Heart right ventricle (tissue), 16 donors: ENCODE measurements around the gene MIB2. TPM values are rescaled to one million over a fixed set of nuclear protein-coding genes. Genes with fewer than 3 reads are reported as not detected.

ENCODE experiments used
- ATAC-seq, 8 donors: fragments of 200-7000 bp; cut with Tn5 transposase; one replicate each; pipeline ENCODE4 v1.9.1; 2020; ENCODE audit warnings: mild to moderate bottlenecking in 8 of 8, moderate library complexity in 8 of 8, moderate number of reproducible peaks in 1 of 8
- DNase-seq, 2 donors: peaks; one replicate each; pipeline ENCODE4 v3.0.0-alpha.2; 2020
- H3K27ac ChIP-seq, 10 donors: fragments of 200-600 bp; sonication (generic) in 2 of 10; one replicate each; pipeline versions ENCODE4 v1.5.0 to v1.8.0; 2020 to 2022; ENCODE audit warnings: mild to moderate bottlenecking in 3 of 10
- H3K27me3 ChIP-seq, 7 donors: fragments of 200-600 bp; one replicate each; pipeline ENCODE4 v1.8.0; 2021 to 2022; ENCODE audit warnings: mild to moderate bottlenecking in 2 of 7
- H3K36me3 ChIP-seq, 9 donors: fragments of 200-600 bp; sonication (generic) in 1 of 9; one replicate each; pipeline versions ENCODE4 v1.5.0 to v1.8.0; 2020 to 2022; ENCODE audit warnings: mild to moderate bottlenecking in 2 of 9
- H3K4me1 ChIP-seq, 9 donors: fragments of 200-600 bp; sonication (generic) in 1 of 9; one replicate each; pipeline versions ENCODE4 v1.5.0 to v1.8.0; 2020 to 2022; ENCODE audit warnings: mild to moderate bottlenecking in 4 of 9
- H3K4me3 ChIP-seq, 10 donors: fragments of 200-600 bp; sonication (generic) in 2 of 10; one replicate each; pipeline versions ENCODE4 v1.5.0 to v1.8.0; 2020 to 2022; ENCODE audit warnings: mild to moderate bottlenecking in 7 of 10, moderate library complexity in 2 of 10
- H3K9me3 ChIP-seq, 11 donors: fragments of 200-600 bp in 10 of 11; sonication (generic) in 2 of 11; one replicate each; pipeline versions ENCODE4 v1.5.0 to v1.8.0; 2013 to 2022; ENCODE audit warnings: mild to moderate bottlenecking in 2 of 11, control low read depth in 1 of 11, moderate library complexity in 1 of 11
- WGBS, 2 donors: extraction: QIAGEN DNeasy Blood & Tissue Kit; methylation state at CpG; one replicate each; pipeline ENCODE4 v1.1.7; 2013; ENCODE audit warnings: inconsistent platforms in 1 of 2; 5-methylcytosine and 5-hydroxymethylcytosine counted together
- intact Hi-C, 10 donors: fragments of 100-400 bp; cut with DNase I; formaldehyde crosslinking; loops; one replicate each; pipeline versions ENCODE4 v1.11.1 to v1.14.2; 2022
- long read RNA-seq, 3 donors: library from polyadenylated mRNA; unstranded; transcript quantifications; one replicate each; pipeline ENCODE4 v2.0.0, GENCODE V29; 2020 to 2021
- polyA plus RNA-seq, 2 donors: library from polyadenylated mRNA; stranded (reverse); fragments of 200-250 nt; gene quantifications; one replicate each; pipeline ENCODE4 v1.2.3, GENCODE V29; 2013
- total RNA-seq, 10 donors: library from RNA; stranded (reverse); fragmentation: NEBNext Ultra II Directional in 3 of 10; extraction: Animal tissue kit (Norgen Biotek cat#: 25700) in 3 of 10; gene quantifications; one replicate each; pipeline versions ENCODE4 v1.2.1 to v1.2.4, GENCODE V29; 2021 to 2023
- TF ChIP-seq, protein P1 (sequence below), 9 donors: fragments of 200-600 bp; sonication (generic) in 2 of 9; IDR thresholded peaks; one replicate each; pipeline versions ENCODE4 v1.5.0 to v1.8.0; 2021 to 2022; ENCODE audit warnings: antibody characterized with exemption in 9 of 9, mild to moderate bottlenecking in 5 of 9, moderate library complexity in 1 of 9
- donor health status: Arrhythmogenic right ventricular cardiomyopathy.
- donor health status: ischemic (EF 13 %, LVEDD 7.1; RV severe dilation, severe dysfunction).
- donor health status: healthy with polysubstance abuse.
- donor health status: DM: no; HTN: yes; CAD: no.
- donor health status: DM: no; HTN: no; CAD: no.
- donor health status: ischemic (EF 25% LVEDD 6.9; RV normal size, moderate dysfunction).
- donor health status: ischemic (EF 25% LVEDD 5.7; RV mildly dilated, moderate dysfunction).
- donor health status: healthy.
- donor health status: DM: yes; HTN: yes; CAD: no.
- donor health status: Ischemic cardiomyopathy.
- donor health status: ischemic (EF 35%, LVEDD 5.7; RV mildly dilated, moderate dysfunction).
- donor health status: nonischemic (EF 11% LVEDD 7.7; RV severe dilation, severe dysfunction).
- donor health status: DM: yes; HTN: yes; CAD: no.
- donor health status: PGD.
- donor health status: ischemic (EF 29% LVEDD 5.4; RV normal size, mild dysfunction).
- donor health status: nonischemic (EF 23%, LVEDD 6.1; RV moderate dilation, normal function).

Gene MIB2
- 100 to 1,000 TPM in 1 of 10 donors, 10 to 100 TPM in 9; 53.6 to 110 (median 74.7) TPM for total RNA-seq
- 100 to 1,000 TPM in 1 of 2 donors, 10 to 100 TPM in 1; 56.0 to 248 TPM for polyA plus RNA-seq
- long read RNA-seq, donor 1, transcript MIB2-219 (20 exons, 3,305 nt) = minor isoform, 9 of 372 reads
- long read RNA-seq, donor 1, transcript MIB2-201 (20 exons, 3,290 nt) = major isoform, 27 of 372 reads
- long read RNA-seq, donor 1, partial matches to known transcripts = 111 of 372 reads
- long read RNA-seq, donor 1, other reads (novel, unspliced or antisense) = 222 of 372 reads
- long read RNA-seq, donor 2, transcript MIB2-201 (20 exons, 3,290 nt) = major isoform, 18 of 441 reads
- long read RNA-seq, donor 2, partial matches to known transcripts = 156 of 441 reads
- long read RNA-seq, donor 2, other reads (novel, unspliced or antisense) = 252 of 441 reads
- long read RNA-seq, donor 3, partial matches to known transcripts = 11 of 13 reads
- long read RNA-seq, donor 3, other reads (novel, unspliced or antisense) = 1 of 13 reads

DNA sequence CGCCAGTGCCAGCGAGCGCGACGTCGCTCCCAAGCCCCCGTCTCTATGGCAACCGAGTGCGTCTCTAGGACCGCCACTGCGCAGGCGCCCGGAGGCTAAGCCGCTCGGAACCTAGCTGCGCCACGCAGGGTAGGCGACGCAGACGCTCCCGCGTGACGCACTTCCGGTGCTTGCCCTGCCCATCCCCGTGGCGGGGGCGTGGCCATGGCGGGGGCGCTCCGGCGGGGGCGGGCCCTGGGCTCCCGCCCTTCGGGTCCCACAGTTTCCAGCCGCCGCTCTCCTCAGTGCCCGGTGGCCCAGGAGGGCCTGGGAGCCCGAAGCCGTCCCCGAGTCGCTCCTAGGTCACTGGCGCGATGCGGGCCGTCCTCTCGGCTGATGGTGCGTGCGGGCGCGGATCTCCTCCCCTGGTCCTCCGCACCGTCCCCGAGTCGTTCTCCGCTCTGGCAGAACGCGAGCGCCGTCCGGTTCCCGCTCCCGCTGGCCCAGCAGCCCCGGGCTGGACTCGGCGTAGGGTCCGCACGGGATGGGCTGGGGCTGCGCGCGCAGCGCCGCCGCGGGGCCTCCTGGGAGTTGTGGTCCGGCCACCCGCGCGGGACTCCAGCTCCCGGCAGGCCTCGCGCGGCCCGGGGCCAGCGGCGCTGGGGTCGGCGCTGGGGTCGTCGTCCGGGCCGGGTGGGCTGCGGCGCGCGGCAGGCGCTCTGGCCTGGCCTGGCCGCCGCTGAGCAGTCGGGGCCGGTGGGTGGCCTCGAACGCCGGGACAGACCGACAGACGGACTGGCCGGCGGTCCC, at the start of gene MIB2:
Gene MIB2 (plus strand): TSS at position 245 of the 789 bp plus-strand sequence. CDS start 7,953 bp downstream, outside the sequence.
- intact Hi-C loops = loop anchor here in 1 of 10 donors (2.0 kb wide), 1 partner anchor 41 kb away; the partner anchor contains the start of gene SSU72
- Histone ChIP-seq H3K36me3 (peaks cover 0 to 24% (median 0%) of the 10 kb centered on the region in 9 donors), H3K9me3 (no peaks in the 10 kb centered on the region), H3K4me3 (peak within 1 kb of the TSS; percentile 89 to 100 (median 97)), H3K27ac (peak within 1 kb of the TSS; percentile 98 to 100 (median 100)), H3K27me3 (no peaks in the 10 kb centered on the region), H3K4me1 (peaks cover 7 to 54% (median 41%) of the 10 kb centered on the region in 9 donors)
- 0% methylated on average over 98 to 107 of the region's 107 CpGs for WGBS, 2 donors
- TF ChIP-seq, protein P1, sequence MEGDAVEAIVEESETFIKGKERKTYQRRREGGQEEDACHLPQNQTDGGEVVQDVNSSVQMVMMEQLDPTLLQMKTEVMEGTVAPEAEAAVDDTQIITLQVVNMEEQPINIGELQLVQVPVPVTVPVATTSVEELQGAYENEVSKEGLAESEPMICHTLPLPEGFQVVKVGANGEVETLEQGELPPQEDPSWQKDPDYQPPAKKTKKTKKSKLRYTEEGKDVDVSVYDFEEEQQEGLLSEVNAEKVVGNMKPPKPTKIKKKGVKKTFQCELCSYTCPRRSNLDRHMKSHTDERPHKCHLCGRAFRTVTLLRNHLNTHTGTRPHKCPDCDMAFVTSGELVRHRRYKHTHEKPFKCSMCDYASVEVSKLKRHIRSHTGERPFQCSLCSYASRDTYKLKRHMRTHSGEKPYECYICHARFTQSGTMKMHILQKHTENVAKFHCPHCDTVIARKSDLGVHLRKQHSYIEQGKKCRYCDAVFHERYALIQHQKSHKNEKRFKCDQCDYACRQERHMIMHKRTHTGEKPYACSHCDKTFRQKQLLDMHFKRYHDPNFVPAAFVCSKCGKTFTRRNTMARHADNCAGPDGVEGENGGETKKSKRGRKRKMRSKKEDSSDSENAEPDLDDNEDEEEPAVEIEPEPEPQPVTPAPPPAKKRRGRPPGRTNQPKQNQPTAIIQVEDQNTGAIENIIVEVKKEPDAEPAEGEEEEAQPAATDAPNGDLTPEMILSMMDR (IDR thresholded peaks at IDR 0.05) = no peak
- ATAC-seq = peak; percentile 94 to 97 (median 96)
- DNase-seq = peak; percentile 93 to 97

DNA sequence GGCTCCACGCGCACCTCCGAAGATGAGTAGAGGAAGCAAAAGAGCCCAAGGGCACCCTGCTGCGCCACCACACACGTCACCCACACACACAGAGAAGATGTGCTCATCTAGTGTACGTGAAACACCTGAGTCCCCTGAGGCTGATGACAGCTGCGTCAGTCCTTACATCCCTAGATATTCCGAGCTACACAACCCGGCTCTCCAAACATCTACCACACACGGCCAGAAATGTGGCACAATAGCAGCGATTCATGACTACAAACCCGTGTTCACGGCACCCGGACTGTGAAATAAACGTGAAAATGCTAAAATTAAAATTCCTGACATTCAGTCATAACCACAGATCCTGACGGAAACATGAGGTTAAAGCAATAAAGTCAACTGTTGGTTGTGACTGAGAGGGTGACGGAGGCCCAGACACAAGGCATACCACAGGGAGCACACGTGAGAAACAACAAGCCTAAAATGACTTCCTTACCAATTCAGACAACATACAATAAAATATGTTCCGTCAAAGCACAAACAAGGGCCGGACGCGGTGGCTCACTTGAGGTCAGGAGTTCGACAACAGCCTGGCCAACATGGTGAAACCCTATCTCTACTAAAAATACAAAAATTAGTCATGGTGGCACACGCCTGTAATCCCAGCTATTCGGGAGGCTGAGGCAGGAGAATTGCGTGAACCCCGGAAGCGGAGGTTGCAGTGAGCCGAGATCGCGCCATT, 48.0 kb upstream of the MIB2 start:
- TF ChIP-seq, protein P1 (IDR thresholded peaks at IDR 0.05) = no peak
- H3K36me3 ChIP-seq = peaks cover 0 to 78% (median 25%) of the 10 kb centered on the region in 9 donors
- ATAC-seq (no peak), DNase-seq (no peak)
- WGBS, 2 donors = 88% methylated on average over 31 of the region's 31 CpGs
- no peak overlapping the region for H3K4me3 ChIP-seq
- H3K4me1 ChIP-seq = peaks cover 2 to 77% (median 52%) of the 10 kb centered on the region in 9 donors
- H3K27me3 ChIP-seq = no peaks in the 10 kb centered on the region
- intact Hi-C loops = no loop called here
- H3K27ac ChIP-seq = peak overlapping the region in 1 of 10 donors; percentile 26
- no peaks in the 10 kb centered on the region for H3K9me3 ChIP-seq

DNA sequence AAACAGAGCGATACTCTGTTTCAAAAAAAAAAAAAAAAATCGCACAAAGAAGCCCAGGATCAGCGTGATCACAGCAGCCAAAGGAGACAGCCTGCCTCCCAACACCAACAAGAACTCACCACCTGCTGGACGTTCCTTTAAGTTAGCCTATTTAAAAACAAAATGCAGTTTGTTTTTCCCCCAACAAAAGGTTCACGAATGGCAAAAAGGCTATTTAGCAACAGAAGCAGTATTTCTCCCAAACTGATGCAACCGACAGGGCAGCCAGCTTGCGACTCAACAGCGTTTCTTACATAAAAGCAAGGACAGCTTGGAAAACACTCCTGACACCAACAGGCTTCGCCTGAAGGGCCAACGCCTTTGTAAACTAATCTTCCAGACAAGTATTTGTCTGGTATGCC, 47.4 kb upstream of the MIB2 start:
- peaks cover 0 to 78% (median 19%) of the 10 kb centered on the region in 9 donors for H3K36me3 ChIP-seq

More for the DNA sequence above, 47.4 kb upstream of the MIB2 start:
- H3K9me3 ChIP-seq = no peaks in the 10 kb centered on the region
- TF ChIP-seq, protein P1 (IDR thresholded peaks at IDR 0.05) = no peak
- WGBS, 2 donors = 70 to 72% methylated on average over 10 of the region's 10 CpGs
- H3K4me1 ChIP-seq = peaks cover 2 to 81% (median 58%) of the 10 kb centered on the region in 9 donors
- intact Hi-C loops = no loop called here
- no peaks in the 10 kb centered on the region for H3K27me3 ChIP-seq
- DNase-seq (no peak), ATAC-seq (no peak)
- peak overlapping the region in 1 of 10 donors; percentile 4 for H3K27ac ChIP-seq
- H3K4me3 ChIP-seq = no peak overlapping the region
